ENCODE data around the gene HIPK2. TPM values are rescaled to one million over a fixed set of nuclear protein-coding genes. Genes with fewer than 3 reads are reported as not detected.

The HIPK2 gene
- total and polyA plus RNA-seq, 8 donors = 3.4 to 103 (median 38.6) TPM

- Histone ChIP-seq H3K27ac (peak overlapping the region in 2 of 5 donors; percentile 13 to 79), H3K4me3 (no peak overlapping the region), H3K27me3 (no peaks in the 10 kb centered on the region), H3K9me3 (no peaks in the 10 kb centered on the region), H3K4me1 (peaks cover 46 to 81% (median 67%) of the 10 kb centered on the region in 4 donors), H3K36me3 (peaks cover 0 to 34% (median 6%) of the 10 kb centered on the region in 4 donors)
- 97 to 98% (median 97%) methylated on average over 9 to 10 of the region's 10 CpGs for WGBS, 5 donors
- intact Hi-C loops (cut with DNase I; ENCODE audit: low total_unique reads) = no loop called here
- DNase-seq = no peak
- no peak for TF ChIP-seq CTCF (IDR thresholded peaks at IDR 0.05)
- no peak for TF ChIP-seq POLR2AphosphoS5 (IDR thresholded peaks at IDR 0.05)
- no peak for TF ChIP-seq EP300 (IDR thresholded peaks at IDR 0.05)
- TF ChIP-seq POLR2A (IDR thresholded peaks at IDR 0.05) = no peak
These were observed 8.7 kb downstream of the HIPK2 start for GRCh38 chr7:139769066-139769465.

GRCh38 chr7:139768249-139768824 lies 9.5 kb downstream of the HIPK2 start:
- intact Hi-C loops (cut with DNase I; ENCODE audit: low total_unique reads) = no loop called here
- WGBS, 5 donors = 61 to 76% (median 64%) methylated on average over 4 of the region's 4 CpGs
- no peaks in the 10 kb centered on the region for H3K9me3 ChIP-seq
- TF ChIP-seq POLR2AphosphoS5 (IDR thresholded peaks at IDR 0.05) = no peak
- no peak for TF ChIP-seq CTCF (IDR thresholded peaks at IDR 0.05)
- TF ChIP-seq POLR2A (IDR thresholded peaks at IDR 0.05) = no peak
- no peak for TF ChIP-seq EP300 (IDR thresholded peaks at IDR 0.05)
- H3K4me3 ChIP-seq = no peak overlapping the region
- peak overlapping the region in 3 of 5 donors; percentile 32 to 79 (median 36) for H3K27ac ChIP-seq
- no peaks in the 10 kb centered on the region for H3K27me3 ChIP-seq
- H3K36me3 ChIP-seq = peaks cover 0 to 34% (median 6%) of the 10 kb centered on the region in 4 donors
- peaks cover 45 to 81% (median 66%) of the 10 kb centered on the region in 4 donors for H3K4me1 ChIP-seq
- DNase-seq = no peak

- intact Hi-C loops (cut with DNase I; ENCODE audit: low total_unique reads) = no loop called here
- TF ChIP-seq POLR2AphosphoS5 (IDR thresholded peaks at IDR 0.05) (no peak), CTCF (IDR thresholded peaks at IDR 0.05) (no peak), EP300 (IDR thresholded peaks at IDR 0.05) (no peak), POLR2A (IDR thresholded peaks at IDR 0.05) (no peak)
- Histone ChIP-seq H3K4me3 (no peak overlapping the region), H3K4me1 (peaks cover 42 to 81% (median 66%) of the 10 kb centered on the region in 4 donors), H3K27ac (peak overlapping the region in 4 of 5 donors; percentile 30 to 79 (median 34)), H3K9me3 (no peaks in the 10 kb centered on the region), H3K36me3 (peaks cover 0 to 29% (median 6%) of the 10 kb centered on the region in 4 donors), H3K27me3 (no peaks in the 10 kb centered on the region)
- DNase-seq = peak in 1 of 2 donors; percentile 37
These were observed 10.2 kb downstream of the HIPK2 start for GRCh38 chr7:139767561-139767982.

GRCh38 chr7:139765143-139765542 lies 12.7 kb downstream of the HIPK2 start:
- TF ChIP-seq POLR2AphosphoS5 (IDR thresholded peaks at IDR 0.05) = no peak
- no peak for TF ChIP-seq POLR2A (IDR thresholded peaks at IDR 0.05)
- TF ChIP-seq EP300 (IDR thresholded peaks at IDR 0.05) = no peak
- TF ChIP-seq CTCF (IDR thresholded peaks at IDR 0.05) = no peak
- WGBS, 5 donors = 34 to 55% (median 49%) methylated on average over 2 of the region's 2 CpGs
- no peak for DNase-seq
- Histone ChIP-seq H3K27ac (no peak overlapping the region), H3K4me1 (peaks cover 34 to 75% (median 50%) of the 10 kb centered on the region in 4 donors), H3K36me3 (peaks cover 0 to 29% (median 8%) of the 10 kb centered on the region in 4 donors), H3K4me3 (no peak overlapping the region), H3K9me3 (no peaks in the 10 kb centered on the region), H3K27me3 (no peaks in the 10 kb centered on the region)
- intact Hi-C loops (cut with DNase I; ENCODE audit: low total_unique reads) = no loop called here

All from stomach (tissue), 9 donors.